ENCODE measurements around the gene ANKS1B.
"Not testable (repeated sequence)": the region's sequence is repeated elsewhere in the genome, so short reads cannot be mapped to it uniquely, and the experiment has no call there.

ANKS1B gene

GRCh38 chr12:99004799-99005466 lies 979.8 kb downstream of the ANKS1B start:
- no peak for DNase-seq (ENCODE audit: low spot score)

GRCh38 chr12:99002731-99003130 lies 982.0 kb downstream of the ANKS1B start:
- DNase-seq (ENCODE audit: low spot score): no peak

GRCh38 chr12:99002156-99002555 lies 982.6 kb downstream of the ANKS1B start:
- DNase-seq (ENCODE audit: low spot score): no peak

GRCh38 chr12:98999559-98999958 lies 985.2 kb downstream of the ANKS1B start:
- DNase-seq (ENCODE audit: low spot score): no peak

- peak; percentile 63 for DNase-seq (ENCODE audit: low spot score)
These were observed 985.9 kb downstream of the ANKS1B start for GRCh38 chr12:98998697-98999299.

GRCh38 chr12:98997899-98998298 lies 986.8 kb downstream of the ANKS1B start:
- DNase-seq (ENCODE audit: low spot score): no peak

GRCh38 chr12:98990648-98991047 lies 994.1 kb downstream of the ANKS1B start:
- DNase-seq (ENCODE audit: low spot score): no peak

- no peak for DNase-seq (ENCODE audit: low spot score)
These were observed 999.6 kb downstream of the ANKS1B start for GRCh38 chr12:98985156-98985555.

- no peak for DNase-seq (ENCODE audit: low spot score)
These were observed 1001.1 kb downstream of the ANKS1B start for GRCh38 chr12:98983647-98984046.

GRCh38 chr12:98980508-98980907 lies 1004.2 kb downstream of the ANKS1B start:
- no peak for DNase-seq (ENCODE audit: low spot score)

- DNase-seq (ENCODE audit: low spot score): no peak
These were observed 1007.5 kb downstream of the ANKS1B start for GRCh38 chr12:98977186-98977585.

- no peak for DNase-seq (ENCODE audit: low spot score)
These were observed 1009.9 kb downstream of the ANKS1B start for GRCh38 chr12:98974767-98975381.

- peak; percentile 19 for DNase-seq (ENCODE audit: low spot score)
These were observed 1011.3 kb downstream of the ANKS1B start for GRCh38 chr12:98973395-98973794.

GRCh38 chr12:98970950-98971349 lies 1013.8 kb downstream of the ANKS1B start:
- no peak for DNase-seq (ENCODE audit: low spot score)

GRCh38 chr12:98970210-98970609 lies 1014.5 kb downstream of the ANKS1B start:
- no peak for DNase-seq (ENCODE audit: low spot score)

GRCh38 chr12:98968896-98969295 lies 1015.8 kb downstream of the ANKS1B start:
- DNase-seq (ENCODE audit: low spot score): no peak

- DNase-seq (ENCODE audit: low spot score): not testable (repeated sequence)
These were observed 1027.6 kb downstream of the ANKS1B start for GRCh38 chr12:98957135-98957534.

- peak; percentile 10 for DNase-seq (ENCODE audit: low spot score)
These were observed 1029.5 kb downstream of the ANKS1B start for GRCh38 chr12:98955284-98955683.

GRCh38 chr12:98954506-98954905 lies 1030.2 kb downstream of the ANKS1B start:
- DNase-seq (ENCODE audit: low spot score): no peak

- DNase-seq (ENCODE audit: low spot score): no peak
These were observed 1033.3 kb downstream of the ANKS1B start for GRCh38 chr12:98951406-98951805.

- DNase-seq (ENCODE audit: low spot score): no peak
These were observed 1036.3 kb downstream of the ANKS1B start for GRCh38 chr12:98948343-98948949.

GRCh38 chr12:98945864-98946263 lies 1038.9 kb downstream of the ANKS1B start:
- no peak for DNase-seq (ENCODE audit: low spot score)

GRCh38 chr12:98939926-98940325 lies 1044.8 kb downstream of the ANKS1B start:
- no peak for DNase-seq (ENCODE audit: low spot score)
